CD4-positive, alpha-beta T cell treated with Interleukin-6 at 100 ng/mL for 8 hours (primary cell): Measurements from ENCODE around the gene GLYAT.

Experiments used
- DNase-seq: peaks from one replicate; pipeline ENCODE4 v3.0.0-alpha.2; 2020; ENCODE audit warnings: mixed read lengths, low spot score

Gene GLYAT

GRCh38 chr11:58731819-58732218 lies at the start of gene GLYAT:
Gene GLYAT, minus strand, starts transcription at chr11:58731943. Its CDS starts 7,447 bp downstream, at chr11:58724496.
- DNase-seq, result no peak

DNA sequence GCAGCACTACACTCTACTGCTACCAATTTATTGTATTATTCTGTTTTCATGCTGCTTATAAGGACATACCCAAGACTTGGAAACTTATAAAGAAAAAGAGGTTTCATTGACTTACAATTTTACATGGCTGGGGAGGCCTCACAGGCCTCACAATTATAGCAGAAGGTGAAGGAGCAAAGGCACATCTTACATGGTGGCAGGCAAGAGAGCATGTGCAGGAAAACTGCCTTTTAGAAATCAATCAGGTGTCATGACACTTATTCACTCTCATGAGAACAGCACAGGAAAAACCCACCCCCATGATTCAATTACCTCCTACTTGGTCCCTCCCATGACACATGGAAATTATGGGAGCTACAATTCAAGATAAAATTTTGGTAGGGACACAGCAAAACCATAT lies 49.6 kb upstream of the GLYAT start:
- DNase-seq, result no peak

GRCh38 chr11:58780578-58780977 lies 48.8 kb upstream of the GLYAT start:
- no peak for DNase-seq

DNA sequence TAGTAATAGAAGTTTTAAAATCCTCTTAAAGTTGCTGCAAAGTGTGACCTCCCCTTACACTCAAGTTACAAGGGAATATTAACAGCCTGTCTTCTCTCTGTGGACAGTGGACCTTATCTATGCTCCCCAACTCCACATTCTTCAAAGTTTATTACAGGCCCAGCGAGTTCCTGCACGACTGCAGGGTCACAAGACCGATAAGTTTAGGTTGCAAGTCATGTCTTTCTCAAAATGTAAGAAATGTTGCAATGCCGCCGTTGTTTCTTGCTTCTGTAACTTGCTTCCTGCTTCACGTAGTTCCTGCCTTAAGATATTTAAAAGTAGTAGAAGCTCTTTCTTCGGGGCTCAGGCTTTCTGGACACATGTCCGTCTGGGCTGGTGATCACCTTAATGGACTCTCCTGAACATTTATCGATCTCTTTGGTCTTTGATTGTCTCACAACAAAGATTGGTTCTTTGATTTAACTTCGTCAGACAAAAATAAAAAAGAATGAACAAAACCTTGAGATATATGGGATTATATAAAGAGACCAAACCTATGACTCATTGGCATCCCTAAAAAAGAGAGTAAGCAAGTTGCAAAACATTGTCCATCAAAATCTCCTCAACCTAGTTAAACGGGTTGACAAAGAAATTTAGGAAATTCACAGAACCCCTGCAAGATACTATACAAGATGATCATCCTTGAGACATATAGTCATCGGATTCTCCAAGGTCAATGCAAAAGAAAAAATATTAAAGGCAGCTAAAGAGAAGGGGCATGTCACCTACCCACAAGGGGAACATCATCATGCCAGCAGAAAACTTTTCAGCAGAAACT lies 45.4 kb upstream of the GLYAT start:
- no peak for DNase-seq

DNA sequence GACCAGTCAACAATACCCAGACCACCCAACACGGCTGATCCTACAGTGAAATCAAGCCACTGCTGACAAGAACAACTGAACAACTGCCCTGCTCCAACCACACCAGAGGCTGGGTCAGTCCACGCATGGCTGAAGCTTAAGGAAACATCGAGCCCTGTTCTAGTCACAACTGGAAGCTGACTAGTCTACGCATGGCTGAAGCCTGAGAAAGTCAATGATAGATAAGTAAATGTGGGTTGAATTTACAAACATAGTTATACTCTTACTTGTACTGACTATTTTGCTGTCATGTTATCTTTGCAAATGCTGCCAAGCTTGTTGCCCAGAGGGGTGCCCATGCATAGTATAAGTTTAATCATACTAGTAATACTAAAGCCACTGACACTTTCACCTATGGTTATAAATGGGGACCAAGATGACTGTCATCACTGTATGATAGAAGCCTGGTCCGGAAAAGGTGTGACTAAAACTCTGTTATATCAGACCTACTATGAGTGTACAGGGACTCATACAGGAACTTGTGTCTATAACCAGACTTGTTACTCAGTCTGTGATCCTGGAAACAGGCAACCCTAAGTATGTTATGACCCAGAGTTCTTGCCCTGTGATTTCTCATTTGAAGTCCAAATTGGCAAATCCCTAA lies 43.4 kb upstream of the GLYAT start:
- no peak for DNase-seq

DNA sequence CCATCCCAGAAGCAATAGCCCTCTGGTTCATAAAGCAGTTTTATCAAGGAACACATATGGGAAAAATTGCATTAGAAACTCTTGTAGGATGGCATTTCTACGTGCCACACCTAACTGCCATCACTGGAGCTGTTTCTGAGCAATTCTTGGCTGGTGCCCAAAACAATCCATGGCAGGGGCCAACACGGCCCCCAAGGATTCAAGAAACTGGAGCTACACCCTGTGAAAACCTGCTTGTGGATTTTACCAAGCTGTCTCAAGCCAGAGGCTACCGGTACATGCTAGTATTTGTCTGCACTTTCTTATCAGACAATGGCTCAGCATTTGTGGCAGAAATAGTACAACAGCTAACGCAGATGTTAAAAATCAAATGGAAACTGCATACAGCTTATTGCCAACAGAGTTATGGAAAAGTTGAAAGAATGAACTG lies 42.4 kb upstream of the GLYAT start:
- DNase-seq, result no peak

GRCh38 chr11:58773337-58773736 lies 41.6 kb upstream of the GLYAT start:
- no peak for DNase-seq

DNA sequence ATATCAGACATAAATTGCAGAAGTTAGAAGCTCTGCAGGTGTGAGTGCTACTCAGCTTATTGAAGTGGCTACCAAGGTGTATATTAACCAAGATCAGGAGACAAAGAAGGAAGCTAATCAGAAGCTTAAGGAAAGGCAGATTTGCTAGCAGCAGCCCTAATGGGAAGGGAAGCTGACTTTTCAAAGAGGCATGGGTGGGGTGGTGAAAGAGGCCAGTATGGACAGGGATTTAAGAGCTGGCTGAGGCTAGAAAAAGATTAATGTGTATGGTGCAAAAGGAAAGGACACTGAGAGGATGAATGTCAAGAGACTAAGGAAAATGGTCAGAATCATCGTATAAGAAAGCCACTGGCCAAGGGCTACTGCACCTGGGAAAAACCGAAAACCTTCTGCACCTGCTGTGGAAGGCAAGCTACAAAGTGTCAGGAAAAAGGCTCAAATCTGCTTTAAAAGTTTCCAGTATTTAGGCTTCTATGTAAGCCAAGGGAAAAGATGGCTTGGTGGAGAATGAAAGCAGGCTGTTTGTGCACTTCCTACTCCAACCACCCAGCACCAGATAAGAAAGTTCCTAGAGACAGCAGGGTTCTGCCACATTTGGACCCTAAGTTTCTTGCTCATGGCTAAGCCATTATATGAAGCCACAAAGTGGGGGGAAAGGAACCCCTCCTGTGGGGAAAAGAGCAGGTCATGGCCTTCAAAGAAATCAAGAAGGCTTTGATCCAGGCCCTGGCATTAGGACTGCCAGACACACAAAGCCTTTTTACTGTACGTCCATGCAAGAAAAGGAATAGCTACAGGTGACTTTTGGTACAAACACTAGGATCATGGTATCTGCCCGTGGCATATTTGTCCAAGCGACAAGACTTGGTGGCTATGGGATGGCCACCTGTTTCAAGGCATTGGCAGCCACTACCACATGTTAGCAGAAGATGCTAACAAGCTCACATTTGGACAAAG lies 40.9 kb upstream of the GLYAT start:
- DNase-seq, result no peak

DNA sequence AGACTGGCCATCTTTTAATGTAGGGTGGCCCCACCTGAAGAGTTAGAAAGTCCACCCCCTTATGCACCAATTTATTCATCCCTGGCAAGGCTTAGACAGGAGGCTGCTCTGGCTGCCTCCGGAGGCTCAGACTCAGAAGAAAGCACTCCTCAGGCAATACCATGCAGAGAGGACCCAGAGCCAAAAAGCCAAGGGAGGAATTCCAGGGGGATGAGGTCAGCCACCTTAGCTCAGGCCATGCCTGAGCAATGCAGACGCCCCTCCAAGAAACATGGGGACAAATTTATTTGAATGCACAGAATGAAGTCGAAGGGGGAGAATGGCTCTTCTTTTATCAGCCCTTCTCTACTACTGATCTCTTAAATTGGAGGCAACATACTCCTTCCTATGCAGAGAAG lies 39.7 kb upstream of the GLYAT start:
- no peak for DNase-seq

DNA sequence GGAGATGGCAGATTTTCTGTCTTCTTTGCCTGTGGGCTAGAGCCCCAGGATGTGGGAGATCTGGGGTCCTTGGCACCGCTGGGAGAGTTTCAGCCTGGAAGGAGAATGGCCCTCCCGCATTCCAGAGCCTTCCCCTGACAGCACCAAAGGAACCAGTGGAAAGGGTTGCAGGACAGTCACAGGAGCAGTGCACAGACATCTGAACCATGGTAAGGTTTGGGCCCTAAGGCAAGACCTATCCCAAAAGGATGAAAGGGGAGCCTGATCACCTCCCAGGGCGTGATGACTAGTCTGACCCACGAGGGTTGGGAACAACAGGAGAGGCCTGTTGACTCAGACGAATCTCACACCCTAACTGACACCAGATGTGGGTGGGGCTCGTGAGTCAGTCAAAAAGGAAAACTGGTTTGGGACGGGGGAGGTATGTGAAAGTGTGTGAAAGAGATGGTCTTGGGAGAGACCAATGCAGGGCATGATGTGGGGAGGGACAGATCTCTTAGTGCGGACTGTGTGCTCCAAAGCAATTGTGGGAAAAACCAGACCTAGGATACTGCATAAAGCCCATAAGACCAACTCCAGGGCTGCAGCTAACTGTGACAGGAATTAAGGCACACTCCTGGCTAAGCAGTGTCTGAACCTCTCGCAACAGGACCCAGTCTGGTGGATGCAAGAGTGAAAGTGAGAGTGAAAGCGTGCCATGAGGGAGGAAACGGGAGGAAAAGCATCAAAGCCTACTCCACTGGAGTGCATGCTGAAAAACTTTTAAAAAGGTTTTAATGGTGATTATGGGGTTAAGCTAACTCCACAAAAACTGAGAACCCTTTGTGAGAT lies 39.1 kb upstream of the GLYAT start:
- no peak for DNase-seq

DNA sequence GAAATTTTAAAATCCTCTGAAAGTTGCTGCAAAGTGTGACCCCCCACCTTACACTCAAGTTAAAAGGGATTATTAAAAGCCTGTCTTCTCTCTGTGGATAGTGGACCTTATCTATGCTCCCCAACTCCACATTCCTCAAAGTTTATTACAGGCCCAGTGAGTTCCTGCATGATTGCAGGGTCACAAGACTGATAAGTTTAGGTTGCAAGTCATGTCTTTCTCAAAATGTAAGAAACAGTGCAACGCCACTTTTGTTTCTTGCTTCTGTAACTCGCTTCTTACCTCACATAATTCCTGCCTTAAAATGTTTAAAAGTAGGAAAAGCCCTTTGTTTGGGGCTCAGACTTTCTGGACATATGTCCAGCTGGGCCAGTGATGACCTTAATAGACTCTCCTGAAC lies 38.4 kb upstream of the GLYAT start:
- DNase-seq, result no peak

- no peak for DNase-seq
These were observed 37.6 kb upstream of the GLYAT start for GRCh38 chr11:58769308-58769707.

GRCh38 chr11:58768137-58768536 lies 36.4 kb upstream of the GLYAT start:
- no peak for DNase-seq

GRCh38 chr11:58765078-58765477 lies 33.3 kb upstream of the GLYAT start:
- DNase-seq, result no peak

DNA sequence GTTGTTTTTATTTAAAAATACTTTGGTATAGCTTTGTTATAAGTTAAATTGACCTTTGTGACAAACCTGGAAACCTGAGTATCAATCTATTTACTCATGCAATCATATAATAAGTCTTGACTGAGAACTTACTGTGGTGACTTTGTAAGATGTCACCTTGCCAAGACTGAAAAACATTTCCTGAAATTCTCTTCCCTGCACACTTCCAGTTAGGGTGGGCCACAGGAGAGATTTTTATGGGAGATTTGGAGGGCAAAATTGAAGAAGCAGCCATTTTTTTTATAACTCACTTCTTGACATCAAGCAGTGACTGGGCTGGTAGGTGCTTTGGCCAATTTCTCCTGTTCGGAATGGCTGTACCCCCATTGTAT lies 31.4 kb upstream of the GLYAT start:
- DNase-seq, result no peak

GRCh38 chr11:58762284-58763119 lies 30.8 kb upstream of the GLYAT start:
- DNase-seq, result no peak

GRCh38 chr11:58757439-58757838 lies 25.7 kb upstream of the GLYAT start:
- DNase-seq, result no peak

DNA sequence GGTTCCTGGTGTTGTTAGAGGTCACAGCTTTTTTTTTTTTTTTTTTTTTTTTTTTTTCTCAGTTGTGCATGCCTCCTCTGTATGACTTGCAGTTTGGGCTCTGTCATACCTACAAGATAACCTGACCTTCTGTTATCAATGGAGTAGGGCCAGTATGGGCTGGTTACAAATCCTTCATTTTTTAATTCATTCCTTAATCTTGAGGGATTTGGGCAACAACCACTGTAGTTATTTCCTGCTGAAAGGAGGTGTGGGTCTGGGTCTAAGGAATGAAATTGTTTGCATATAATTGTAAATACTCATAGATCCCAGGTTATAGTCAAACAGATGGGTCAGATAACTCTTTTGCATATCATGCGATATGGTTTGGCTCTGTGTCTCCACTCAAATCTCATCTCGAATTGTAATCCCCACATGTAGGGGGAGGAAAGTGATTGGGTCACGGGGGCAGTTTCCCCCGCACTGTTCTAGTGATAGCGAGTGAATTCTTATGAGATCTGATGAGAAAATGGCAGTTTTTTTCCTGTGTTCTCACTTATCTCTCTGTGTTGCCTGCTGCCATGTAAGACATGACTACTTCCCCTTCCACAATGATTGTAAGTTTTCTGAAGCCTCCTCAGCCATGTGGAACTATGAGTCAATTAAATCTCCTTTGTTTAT lies 14.1 kb upstream of the GLYAT start:
- DNase-seq, result no peak

GRCh38 chr11:58744988-58745704 lies 13.4 kb upstream of the GLYAT start:
- DNase-seq, result no peak
